ENCODE measurements around the gene FAM217A.

DNA sequence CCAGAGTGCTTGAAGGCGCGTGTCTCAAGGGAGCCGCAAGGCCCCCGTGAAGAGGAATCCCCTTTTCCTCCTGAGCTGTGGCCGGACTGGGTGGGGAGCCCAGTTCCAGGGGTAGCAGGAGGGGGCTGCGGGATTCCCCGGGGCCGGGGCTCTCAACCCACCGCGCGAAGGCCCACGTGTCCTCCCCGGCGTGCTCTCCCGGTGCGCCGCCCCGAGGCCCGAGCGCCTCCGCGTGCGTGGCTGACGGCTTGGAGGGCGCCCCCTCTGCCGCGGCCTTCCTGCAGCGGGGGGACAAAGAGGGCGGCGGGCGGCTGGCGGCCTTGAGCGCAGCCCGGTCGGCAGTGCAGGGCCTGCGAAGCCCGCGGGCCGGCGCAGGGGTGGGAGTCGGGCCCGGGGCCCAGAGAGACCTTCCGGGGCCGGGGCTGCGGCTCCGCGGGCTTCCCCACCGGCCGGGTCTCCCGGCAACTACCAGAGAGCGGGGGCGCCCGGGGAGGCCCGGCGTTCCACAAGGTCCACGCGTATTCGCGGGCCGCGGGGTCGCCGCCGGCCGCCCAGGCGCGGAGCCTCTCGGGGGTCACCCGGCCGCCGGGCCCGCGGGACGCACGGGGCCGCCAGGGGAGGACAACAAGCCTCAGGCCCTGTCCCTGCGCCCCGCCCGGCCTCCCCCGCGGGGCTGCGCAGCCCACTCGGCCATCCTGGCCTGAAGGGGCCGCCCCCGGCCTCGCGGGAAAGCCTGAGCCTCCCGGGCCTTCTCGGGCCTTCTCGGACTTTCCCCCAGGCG lies at the start of gene FAM217A:
- TF ChIP-seq POLR2A (IDR thresholded peaks at IDR 0.05), result no peak
- TF ChIP-seq, protein P1, sequence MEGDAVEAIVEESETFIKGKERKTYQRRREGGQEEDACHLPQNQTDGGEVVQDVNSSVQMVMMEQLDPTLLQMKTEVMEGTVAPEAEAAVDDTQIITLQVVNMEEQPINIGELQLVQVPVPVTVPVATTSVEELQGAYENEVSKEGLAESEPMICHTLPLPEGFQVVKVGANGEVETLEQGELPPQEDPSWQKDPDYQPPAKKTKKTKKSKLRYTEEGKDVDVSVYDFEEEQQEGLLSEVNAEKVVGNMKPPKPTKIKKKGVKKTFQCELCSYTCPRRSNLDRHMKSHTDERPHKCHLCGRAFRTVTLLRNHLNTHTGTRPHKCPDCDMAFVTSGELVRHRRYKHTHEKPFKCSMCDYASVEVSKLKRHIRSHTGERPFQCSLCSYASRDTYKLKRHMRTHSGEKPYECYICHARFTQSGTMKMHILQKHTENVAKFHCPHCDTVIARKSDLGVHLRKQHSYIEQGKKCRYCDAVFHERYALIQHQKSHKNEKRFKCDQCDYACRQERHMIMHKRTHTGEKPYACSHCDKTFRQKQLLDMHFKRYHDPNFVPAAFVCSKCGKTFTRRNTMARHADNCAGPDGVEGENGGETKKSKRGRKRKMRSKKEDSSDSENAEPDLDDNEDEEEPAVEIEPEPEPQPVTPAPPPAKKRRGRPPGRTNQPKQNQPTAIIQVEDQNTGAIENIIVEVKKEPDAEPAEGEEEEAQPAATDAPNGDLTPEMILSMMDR (IDR thresholded peaks at IDR 0.05), result no peak
